Neural progenitor cell (in vitro differentiated cells): ENCODE results near the gene GLTP. TPM values are rescaled to one million over a fixed set of nuclear protein-coding genes. Genes with fewer than 3 reads are reported as not detected.

Experiments
- DNase-seq: peaks from one replicate; pipeline ENCODE4 v3.0.0-alpha.2; 2016; ENCODE audit warnings: low spot score
- H2AFZ ChIP-seq: fragments of 200-600 bp; sonication (generic); replicated peaks from 2 replicates; pipeline ENCODE4 v1.6.1; 2016; ENCODE audit warnings: antibody characterized with exemption
- H3F3A ChIP-seq: fragments of 200-600 bp; sonication (generic); 2 replicates; pipeline ENCODE4 v1.6.1; 2016; ENCODE audit warnings: antibody characterized with exemption, low read depth
- H3K27ac ChIP-seq: fragments of 200-600 bp; sonication (generic); 2 replicates; pipeline ENCODE4 v1.5.1; 2016; ENCODE audit warnings: mild to moderate bottlenecking
- H3K27me3 ChIP-seq: fragments of 200-600 bp; sonication (generic); 2 replicates; pipeline ENCODE4 v1.6.1; 2016; ENCODE audit warnings: mild to moderate bottlenecking, moderate library complexity
- H3K36me3 ChIP-seq: fragments of 200-600 bp; sonication (generic); 2 replicates; pipeline ENCODE4 v1.5.1; 2016
- H3K4me1 ChIP-seq: fragments of 200-600 bp; sonication (generic); 2 replicates; pipeline ENCODE4 v1.6.1; 2016; ENCODE audit warnings: mixed run types
- H3K4me2 ChIP-seq: fragments of 200-600 bp; sonication (generic); 2 replicates; pipeline ENCODE4 v1.6.1; 2016
- H3K4me3 ChIP-seq: fragments of 200-600 bp; sonication (generic); 2 replicates; pipeline ENCODE4 v1.5.1; 2016
- H3K79me2 ChIP-seq: fragments of 200-600 bp; sonication (generic); 2 replicates; pipeline ENCODE4 v1.6.1; 2016; ENCODE audit warnings: low read depth
- H3K9ac ChIP-seq: fragments of 200-600 bp; sonication (generic); 2 replicates; pipeline ENCODE4 v1.6.1; 2016
- H3K9me3 ChIP-seq: fragments of 200-600 bp; sonication (generic); 2 replicates; pipeline ENCODE4 v1.5.1; 2016; ENCODE audit warnings: low read depth
- H4K20me1 ChIP-seq: fragments of 200-600 bp; sonication (generic); 2 replicates; pipeline ENCODE4 v1.6.1; 2016; ENCODE audit warnings: low read depth
- H3K27ac Mint-ChIP-seq: 3 replicates; pipeline ENCODE4 v1.8.0; 2021; ENCODE audit warnings: mixed read lengths
- H3K27me3 Mint-ChIP-seq: 2 replicates; pipeline ENCODE4 v1.8.0; 2022; ENCODE audit warnings: low read depth, mild to moderate bottlenecking, inconsistent platforms, moderate library complexity, mixed read lengths; ENCODE audit not compliant: insufficient read depth
- H3K36me3 Mint-ChIP-seq: 3 replicates; pipeline ENCODE4 v1.8.0; 2021; ENCODE audit warnings: mixed read lengths
- H3K4me1 Mint-ChIP-seq: 3 replicates; pipeline ENCODE4 v1.8.0; 2021; ENCODE audit warnings: mixed read lengths
- H3K4me3 Mint-ChIP-seq: 3 replicates; pipeline ENCODE4 v1.8.0; 2021; ENCODE audit warnings: mild to moderate bottlenecking, moderate library complexity, mixed read lengths
- H3K9me3 Mint-ChIP-seq: 3 replicates; pipeline ENCODE4 v1.8.0; 2020; ENCODE audit warnings: mixed read lengths
- CTCF ChIP-seq: fragments of 200-600 bp; sonication (generic); IDR thresholded peaks from 2 replicates; pipeline ENCODE4 v1.5.1; 2017; ENCODE audit warnings: antibody characterized with exemption, mild to moderate bottlenecking
- EZH2 ChIP-seq: fragments of 200-600 bp; sonication (generic); IDR thresholded peaks from 2 replicates; pipeline ENCODE4 v1.6.1; 2017; ENCODE audit warnings: antibody characterized with exemption, mild to moderate bottlenecking, moderate library complexity
- EZH2phosphoT487 ChIP-seq: fragments of 200-600 bp; sonication (generic); IDR thresholded peaks from 2 replicates; pipeline ENCODE4 v1.6.1; 2017; ENCODE audit warnings: antibody characterized with exemption
- total RNA-seq: library from RNA; depleted of rRNA; stranded (reverse); fragments of >200 nt; gene quantifications from 2 replicates; pipeline ENCODE4 v1.2.3, GENCODE V29; 2015; ENCODE audit warnings: low replicate concordance

Gene GLTP
- total RNA-seq, 1 donor from 2014 or later = 24.0 TPM

GRCh38 chr12:109822416-109822815 is 57.9 kb downstream of the GLTP start:
- H3F3A ChIP-seq = peaks cover 9% of the 10 kb centered on the region
- peaks cover 3% of the 10 kb centered on the region for H3K4me1 ChIP-seq
- DNase-seq = no peak
- H3K4me3 ChIP-seq = no peak overlapping the region
- no peaks in the 10 kb centered on the region for H3K36me3 ChIP-seq
- no peak overlapping the region for H3K9ac ChIP-seq
- Mint-ChIP-seq H3K27ac (no peak overlapping the region), H3K36me3 (no peaks in the 10 kb centered on the region), H3K4me3 (no peak overlapping the region), H3K4me1 (peaks cover 12% of the 10 kb centered on the region), H3K27me3 (peaks cover 18% of the 10 kb centered on the region), H3K9me3 (no peaks in the 10 kb centered on the region)
- H3K27ac ChIP-seq = no peak overlapping the region
- no peaks in the 10 kb centered on the region for H3K9me3 ChIP-seq
- H3K4me2 ChIP-seq = no peak overlapping the region
- H3K27me3 ChIP-seq = no peaks in the 10 kb centered on the region
- H4K20me1 ChIP-seq = no peaks in the 10 kb centered on the region
- TF ChIP-seq EZH2phosphoT487 (no peak), EZH2 (no peak), CTCF (no peak)
- no peak overlapping the region for H2AFZ ChIP-seq
- H3K79me2 ChIP-seq = no peaks in the 10 kb centered on the region

- H3K4me2 ChIP-seq = no peak overlapping the region
- Mint-ChIP-seq H3K27ac (no peak overlapping the region), H3K4me1 (peaks cover 12% of the 10 kb centered on the region), H3K27me3 (peaks cover 18% of the 10 kb centered on the region), H3K36me3 (no peaks in the 10 kb centered on the region), H3K9me3 (no peaks in the 10 kb centered on the region), H3K4me3 (no peak overlapping the region)
- TF ChIP-seq EZH2 (no peak), EZH2phosphoT487 (no peak), CTCF (no peak)
- H3K9ac ChIP-seq = no peak overlapping the region
- H3K27ac ChIP-seq = no peak overlapping the region
- no peak overlapping the region for H2AFZ ChIP-seq
- peaks cover 9% of the 10 kb centered on the region for H3F3A ChIP-seq
- H3K9me3 ChIP-seq = no peaks in the 10 kb centered on the region
- no peak for DNase-seq
- no peaks in the 10 kb centered on the region for H4K20me1 ChIP-seq
- no peaks in the 10 kb centered on the region for H3K36me3 ChIP-seq
- H3K4me1 ChIP-seq = peaks cover 3% of the 10 kb centered on the region
- H3K27me3 ChIP-seq = no peaks in the 10 kb centered on the region
- H3K4me3 ChIP-seq = no peak overlapping the region
- H3K79me2 ChIP-seq = no peaks in the 10 kb centered on the region
Measured at GRCh38 chr12:109821968-109822367, 58.4 kb downstream of the GLTP start.

GRCh38 chr12:109820816-109821381 is 59.4 kb downstream of the GLTP start:
- Histone ChIP-seq H3K4me3 (no peak overlapping the region), H3K27me3 (no peaks in the 10 kb centered on the region), H3K9me3 (no peaks in the 10 kb centered on the region), H3F3A (peaks cover 9% of the 10 kb centered on the region), H3K9ac (no peak overlapping the region), H2AFZ (no peak overlapping the region), H3K4me2 (no peak overlapping the region), H4K20me1 (no peaks in the 10 kb centered on the region), H3K4me1 (peaks cover 3% of the 10 kb centered on the region), H3K36me3 (no peaks in the 10 kb centered on the region), H3K27ac (no peak overlapping the region), H3K79me2 (no peaks in the 10 kb centered on the region)
- peaks cover 12% of the 10 kb centered on the region for H3K4me1 Mint-ChIP-seq
- no peak for DNase-seq
- H3K27me3 Mint-ChIP-seq = peaks cover 15% of the 10 kb centered on the region
- no peaks in the 10 kb centered on the region for H3K36me3 Mint-ChIP-seq
- H3K4me3 Mint-ChIP-seq = no peak overlapping the region
- no peaks in the 10 kb centered on the region for H3K9me3 Mint-ChIP-seq
- TF ChIP-seq EZH2phosphoT487 = no peak
- TF ChIP-seq CTCF = no peak
- no peak for TF ChIP-seq EZH2
- H3K27ac Mint-ChIP-seq = no peak overlapping the region
